GM12878 (cell line): ENCODE data around the gene WDFY3. TPM values are rescaled to one million over a fixed set of nuclear protein-coding genes. Genes with fewer than 3 reads are reported as not detected.

ENCODE experiments used
- ATAC-seq: fragments of 200-7000 bp; cut with Tn5 transposase; 3 replicates; pipeline ENCODE4 v1.9.1; 2020; ENCODE audit warnings: mild to moderate bottlenecking, moderate library complexity
- BruUV-seq: library from RNA; stranded (reverse); fragments of 400-500 nt; replicated peaks from 2 replicates; lab custom pipeline; 2021; lab: Mats Ljungman, UMichigan
- CTCF ChIA-PET: fragments of 300-600 bp; sonication (Branson Sonifier 250); formaldehyde crosslinking; extraction: SDS; loops from one replicate; lab custom pipeline; 2021; ENCODE audit warnings: inconsistent platforms; lab: Yijun Ruan, JAX
- POLR2A ChIA-PET: fragments of 350-600 bp; formaldehyde crosslinking; extraction: SDS; loops from one replicate; lab custom pipeline; 2021; ENCODE audit warnings: inconsistent platforms; lab: Charles Lee
- RAD21 ChIA-PET: fragments of 300-600 bp; sonication (Branson Sonifier 250); formaldehyde crosslinking; loops from one replicate; lab custom pipeline; 2023; ENCODE audit warnings: antibody characterized with exemption; ENCODE audit not compliant: unreplicated experiment; lab: Charles Lee
- SMC1A ChIA-PET: fragments of 300-600 bp; sonication (Branson Sonifier 250); formaldehyde crosslinking; loops from one replicate; lab custom pipeline; 2023; ENCODE audit not compliant: unreplicated experiment, uncharacterized antibody; lab: Charles Lee
- DNase-seq: peaks from one replicate; pipeline ENCODE4 v3.0.0-alpha.2; 2011; ENCODE audit warnings: low read depth, low spot score
- FAIRE-seq: peaks from 3 replicates; lab custom pipeline; 2011; peaks lifted over from hg19 to GRCh38; lab: Jason Lieb, UNC
- H2AFZ ChIP-seq: 2 replicates; pipeline ENCODE4 v1.6.0; 2011; ENCODE audit warnings: low read depth, low read length, control low read depth; ENCODE audit not compliant: control insufficient read depth
- H3K27ac ChIP-seq: 2 replicates; pipeline ENCODE4 v1.5.1; 2011; ENCODE audit warnings: control low read depth; ENCODE audit not compliant: control insufficient read depth, insufficient read depth
- H3K27me3 ChIP-seq, 2 experiments: replicated peaks in 1 of 2; 2 replicates each; pipeline versions ENCODE4 v1.6.0 to v1.6.1; 2011; ENCODE audit warnings: low read length in 1 of 2; ENCODE audit not compliant: control insufficient read depth in 2 of 2, insufficient read depth in 2 of 2
- H3K36me3 ChIP-seq, 2 experiments: 2 replicates each; pipeline ENCODE4 v1.5.1; 2011; ENCODE audit warnings: low read length in 1 of 2; ENCODE audit not compliant: control insufficient read depth in 2 of 2, insufficient read depth in 2 of 2
- H3K4me1 ChIP-seq: 2 replicates; pipeline ENCODE4 v1.6.1; 2011; ENCODE audit warnings: mild to moderate bottlenecking, low read length, moderate library complexity, mixed read lengths; ENCODE audit not compliant: control insufficient read depth, insufficient read depth
- H3K4me2 ChIP-seq: 2 replicates; pipeline ENCODE4 v1.6.0; 2011; ENCODE audit warnings: control low read depth; ENCODE audit not compliant: control insufficient read depth, insufficient read depth
- H3K4me3 ChIP-seq: fragments of 200-600 bp; sonication (generic); 2 replicates; pipeline ENCODE4 v1.5.1; 2016
- H3K79me2 ChIP-seq: 2 replicates; pipeline ENCODE4 v1.6.0; 2011; ENCODE audit warnings: low read length; ENCODE audit not compliant: control insufficient read depth, insufficient read depth
- H3K9ac ChIP-seq: 2 replicates; pipeline ENCODE4 v1.8.0; 2011; ENCODE audit warnings: low read length, control low read depth, mixed read lengths; ENCODE audit not compliant: control insufficient read depth, insufficient read depth
- H3K9me3 ChIP-seq: replicated peaks from 3 replicates; pipeline ENCODE4 v1.5.1; 2011; ENCODE audit warnings: mild to moderate bottlenecking, low read length; ENCODE audit not compliant: control insufficient read depth, insufficient read depth
- H4K20me1 ChIP-seq: 2 replicates; pipeline ENCODE4 v1.6.0; 2011; ENCODE audit not compliant: control insufficient read depth, insufficient read depth
- BHLHE40 ChIP-seq, 2 experiments: fragments of 450-650 bp in 1 of 2; IDR thresholded peaks; 2 replicates each; pipeline ENCODE4 v1.6.1; 2011 to 2017; ENCODE audit warnings: low read depth in 2 of 2, borderline replicate concordance in 1 of 2, improper control_type of control experiment in 1 of 2, low read length in 1 of 2, mild to moderate bottlenecking in 1 of 2
- CBX5 ChIP-seq: sonication (generic); IDR thresholded peaks from 2 replicates; pipeline ENCODE4 v1.6.1; 2016; ENCODE audit warnings: low read depth, moderate library complexity, mild to moderate bottlenecking, inconsistent platforms
- CHD1 ChIP-seq: IDR thresholded peaks from 2 replicates; pipeline ENCODE4 v1.6.1; 2012; ENCODE audit warnings: low read depth, low read length, improper control_type of control experiment
- DPF2 ChIP-seq: fragments of 450-650 bp; IDR thresholded peaks from 2 replicates; pipeline ENCODE4 v1.6.1; 2017; ENCODE audit warnings: mild to moderate bottlenecking
- EZH2 ChIP-seq: IDR thresholded peaks from 2 replicates; pipeline ENCODE4 v1.6.1; 2012; ENCODE audit warnings: low read depth, mild to moderate bottlenecking, control low read depth, inconsistent platforms, low read length, borderline replicate concordance; ENCODE audit not compliant: control insufficient read depth
- GATAD2B ChIP-seq: fragments of 450-650 bp; conservative IDR thresholded peaks from 2 replicates; pipeline ENCODE4 v1.6.1; 2017; ENCODE audit warnings: low read depth, mild to moderate bottlenecking, moderate library complexity
- HDGF ChIP-seq: fragments of 450-650 bp; IDR thresholded peaks from 2 replicates; pipeline ENCODE4 v1.6.1; 2016; ENCODE audit warnings: antibody characterized with exemption
- IKZF1 ChIP-seq: fragments of 450-650 bp; conservative IDR thresholded peaks from 2 replicates; pipeline ENCODE4 v1.6.1; 2017; ENCODE audit warnings: antibody characterized with exemption, mild to moderate bottlenecking
- IRF4 ChIP-seq: IDR thresholded peaks from 2 replicates; pipeline ENCODE4 v1.6.1; 2011; ENCODE audit warnings: low read depth, low read length
- JUNB ChIP-seq: IDR thresholded peaks from 2 replicates; pipeline ENCODE4 v1.6.1; 2016; ENCODE audit warnings: antibody characterized with exemption, mild to moderate bottlenecking
- KLF5 ChIP-seq: fragments of 450-650 bp; IDR thresholded peaks from 2 replicates; pipeline ENCODE4 v1.6.1; 2014; ENCODE audit warnings: mild to moderate bottlenecking; ENCODE audit not compliant: partially characterized antibody
- LARP7 ChIP-seq: fragments of 450-650 bp; IDR thresholded peaks from 2 replicates; pipeline ENCODE4 v1.6.1; 2017; ENCODE audit warnings: mild to moderate bottlenecking
- MTA3 ChIP-seq: IDR thresholded peaks from 2 replicates; pipeline ENCODE4 v1.6.1; 2012; ENCODE audit warnings: low read length, inconsistent platforms, borderline replicate concordance
- NBN ChIP-seq: fragments of 450-650 bp; IDR thresholded peaks from 2 replicates; pipeline ENCODE4 v1.6.1; 2016
- POLR2AphosphoS2 ChIP-seq: IDR thresholded peaks from 2 replicates; pipeline ENCODE4 v1.6.1; 2011; ENCODE audit warnings: low read depth, mild to moderate bottlenecking, low read length, improper control_type of control experiment, moderate library complexity
- SMC3 ChIP-seq: IDR thresholded peaks from 2 replicates; pipeline ENCODE4 v1.6.1; 2011; ENCODE audit warnings: low read length, improper control_type of control experiment, borderline replicate concordance
- SREBF1 ChIP-seq: IDR thresholded peaks from 2 replicates; pipeline ENCODE4 v1.6.1; 2012; ENCODE audit warnings: mild to moderate bottlenecking, low read length
- STAT1 ChIP-seq: fragments of 450-650 bp; conservative IDR thresholded peaks from 2 replicates; pipeline ENCODE4 v1.6.1; 2014; ENCODE audit warnings: antibody characterized with exemption, mild to moderate bottlenecking
- TARDBP ChIP-seq: IDR thresholded peaks from 2 replicates; pipeline ENCODE4 v1.6.1; 2016; ENCODE audit warnings: borderline replicate concordance
- TCF12 ChIP-seq: IDR thresholded peaks from 2 replicates; pipeline ENCODE4 v1.6.1; 2011; ENCODE audit warnings: low read depth, mild to moderate bottlenecking, low read length
- ZBED1 ChIP-seq: IDR thresholded peaks from 2 replicates; pipeline ENCODE4 v1.6.1; 2016; ENCODE audit warnings: borderline replicate concordance
- ZNF274 ChIP-seq: IDR thresholded peaks from one replicate; pipeline ENCODE4 v1.8.0; 2011; ENCODE audit not compliant: insufficient read length, insufficient read depth
- ZNF384 ChIP-seq: IDR thresholded peaks from 2 replicates; pipeline ENCODE4 v1.6.1; 2012; ENCODE audit warnings: low read depth, mild to moderate bottlenecking, low read length, improper control_type of control experiment, borderline replicate concordance
- WGBS: methylation state at CpG from one replicate; pipeline ENCODE4 v1.1.6; 2016; ENCODE audit warnings: low lambda C conversion rate; ENCODE audit not compliant: insufficient replicate concordance, insufficient coverage; ENCODE audit errors: missing lambda C conversion rate; 5-methylcytosine and 5-hydroxymethylcytosine counted together
- in situ Hi-C: fragments of 300-500 bp; cut with MboI; formaldehyde crosslinking; loops from 9 replicates; pipeline ENCODE4 v1.14.3; 2018; ENCODE audit warnings: mixed read lengths
- intact Hi-C: fragments of 100-400 bp; cut with micrococcal nuclease; formaldehyde crosslinking; loops from one replicate; pipeline ENCODE4 v1.14.2; 2022; ENCODE audit not compliant: unreplicated experiment
- polyA plus RNA-seq, 11 experiments: library from polyadenylated mRNA; depleted of rRNA in 4 of 11; unstranded in 6 of 11; stranded (reverse) in 5 of 11; fragments of >200 nt; fragmentation: Nextera tagmentation in 4 of 11; fragmentation: Illumina TruSeq in 1 of 11; extraction: Ambion mirVana in 4 of 11; extraction: Trizol in 1 of 11; gene quantifications; 1 replicate in 1 of 11; 2 replicates in 10 of 11; pipeline versions ENCODE4 v1.2.1 to v1.2.3, GENCODE V29; 2011 to 2016; ENCODE audit warnings: inconsistent platforms in 2 of 11, missing spikeins in 2 of 11, low read depth in 1 of 11
- total RNA-seq, 4 experiments: library from RNA; depleted of rRNA in 3 of 4; stranded (reverse); fragments of >200 nt in 3 of 4; fragmentation: Illumina TruSeq in 1 of 4; extraction: Trizol in 1 of 4; gene quantifications; 2 replicates each; pipeline versions ENCODE4 v1.2.1 to v1.2.3, GENCODE V29; 2013 to 2021
- TF ChIP-seq, protein P1 (sequence below): IDR thresholded peaks from 2 replicates; pipeline ENCODE4 v1.6.1; 2012; ENCODE audit warnings: low read depth, low read length, improper control_type of control experiment
- TF ChIP-seq, protein P2 (sequence below): IDR thresholded peaks from 2 replicates; pipeline ENCODE4 v1.6.1; 2012; ENCODE audit warnings: low read depth, low read length, improper control_type of control experiment

WDFY3 gene
- total and polyA plus RNA-seq, 10 of the 15 experiments (the other 5 are each of a cell fraction or from before 2014, with no cell fraction given), result 0.01 to 0.23 (median 0.12) TPM; not detected in 2

DNA sequence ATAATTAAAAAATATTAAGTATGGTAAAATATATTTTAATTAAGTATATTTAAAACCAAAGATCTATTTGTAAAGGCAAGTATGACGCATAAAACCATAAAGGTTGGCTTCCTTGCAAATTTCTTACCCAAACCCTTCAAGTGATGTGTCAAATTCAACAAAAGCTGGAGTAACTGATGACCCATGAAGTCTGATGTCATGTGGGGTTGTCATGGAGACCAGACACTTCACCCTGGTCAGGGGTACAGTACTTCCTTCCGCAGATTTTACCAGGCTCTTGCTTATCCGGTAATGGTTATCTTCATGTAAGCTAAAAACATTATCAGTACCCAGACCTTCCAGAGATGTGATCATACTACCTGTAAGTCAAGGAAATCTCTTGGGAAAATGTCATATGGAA, 170.1 kb downstream of the WDFY3 start (continued):
- TF ChIP-seq, protein P1, sequence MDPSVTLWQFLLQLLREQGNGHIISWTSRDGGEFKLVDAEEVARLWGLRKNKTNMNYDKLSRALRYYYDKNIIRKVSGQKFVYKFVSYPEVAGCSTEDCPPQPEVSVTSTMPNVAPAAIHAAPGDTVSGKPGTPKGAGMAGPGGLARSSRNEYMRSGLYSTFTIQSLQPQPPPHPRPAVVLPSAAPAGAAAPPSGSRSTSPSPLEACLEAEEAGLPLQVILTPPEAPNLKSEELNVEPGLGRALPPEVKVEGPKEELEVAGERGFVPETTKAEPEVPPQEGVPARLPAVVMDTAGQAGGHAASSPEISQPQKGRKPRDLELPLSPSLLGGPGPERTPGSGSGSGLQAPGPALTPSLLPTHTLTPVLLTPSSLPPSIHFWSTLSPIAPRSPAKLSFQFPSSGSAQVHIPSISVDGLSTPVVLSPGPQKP, result no peak
- TF ChIP-seq EZH2 (no peak), ZBED1 (no peak), SMC3 (no peak), MTA3 (no peak), IRF4 (no peak), ZNF274 (no peak), JUNB (no peak), GATAD2B (no peak), DPF2 (no peak), NBN (no peak), BHLHE40 (IDR thresholded peaks at IDR 0.05; ENCODE audit: borderline replicate concordance in 1 of 2, low read depth in 2 of 2, low read length in 1 of 2) (no peak), IKZF1 (no peak)

DNA sequence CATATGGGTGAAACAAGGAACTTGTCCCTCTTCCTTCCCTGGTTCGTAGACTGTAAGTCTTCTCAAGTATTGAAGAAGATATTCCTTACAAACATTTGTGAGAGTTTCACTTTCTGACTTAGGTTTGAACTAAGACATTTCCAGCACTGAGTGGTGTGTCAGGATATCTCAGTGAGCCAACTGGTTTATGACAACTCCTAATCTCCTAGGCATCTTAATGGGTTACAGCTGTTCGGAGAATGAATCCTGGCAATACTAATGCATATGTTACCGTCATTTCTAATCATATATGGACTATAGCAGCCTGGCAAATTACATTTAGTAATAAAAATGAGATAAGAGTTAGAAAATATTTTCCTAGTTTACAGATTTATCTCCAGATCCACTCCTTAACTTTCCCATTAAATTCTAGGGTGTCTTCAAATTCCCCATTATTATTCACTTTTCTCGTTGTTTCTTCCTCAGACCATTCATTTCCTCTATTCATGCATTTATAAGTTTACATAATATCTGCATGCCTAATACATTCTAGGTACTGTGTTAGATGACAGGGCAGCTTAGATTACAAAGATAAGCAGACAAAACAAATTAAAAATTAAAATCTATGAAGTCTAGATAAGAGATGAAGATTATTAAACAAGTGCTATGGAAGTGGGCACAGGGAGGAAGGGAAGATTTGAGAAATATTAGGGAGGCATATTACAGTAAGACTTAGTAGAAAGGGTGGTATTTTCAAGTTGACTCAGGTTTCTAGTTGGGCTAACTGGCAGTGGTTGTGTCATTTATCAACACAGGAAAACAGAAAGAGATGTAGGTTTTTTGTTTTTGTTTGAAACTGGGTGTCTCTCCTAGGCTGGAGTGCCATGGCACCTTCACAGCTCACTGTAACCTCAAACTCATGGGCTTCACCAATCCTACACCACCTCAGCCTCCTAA, 173.9 kb downstream of the WDFY3 start:
- no peaks in the 10 kb centered on the region for H3K27me3 ChIP-seq
- H4K20me1 ChIP-seq, result no peaks in the 10 kb centered on the region
- no peak overlapping the region for H3K4me3 ChIP-seq
- no peak overlapping the region for H3K9ac ChIP-seq
- POLR2A ChIA-PET, result no interaction called here
- no peak overlapping the region for H2AFZ ChIP-seq
- no peak for FAIRE-seq
- CTCF ChIA-PET, result interaction anchor here (1.0 kb wide), 1 partner anchor 37 kb away, joined by 4 read pairs; no protein-coding TSS in a partner anchor
- 25% methylated on average over 4 of the region's 4 CpGs for WGBS
- no peaks in the 10 kb centered on the region for H3K4me1 ChIP-seq
- H3K4me2 ChIP-seq, result no peak overlapping the region
- intact Hi-C loops, result no loop called here
- BruUV-seq, result no TSS peak
- no peaks in the 10 kb centered on the region for H3K9me3 ChIP-seq
- no peak overlapping the region for H3K27ac ChIP-seq
- ATAC-seq, result no peak
- SMC1A ChIA-PET, result no interaction called here
- no peak for DNase-seq
- no peaks in the 10 kb centered on the region for H3K79me2 ChIP-seq
- in situ Hi-C loops, result no loop called here
- RAD21 ChIA-PET, result no interaction called here
- H3K36me3 ChIP-seq, result no peaks in the 10 kb centered on the region
- TF ChIP-seq POLR2AphosphoS2 (no peak), TARDBP (no peak), LARP7 (no peak), SREBF1 (no peak), TCF12 (no peak), JUNB (no peak), STAT1 (no peak), CBX5 (no peak), KLF5 (no peak), CHD1 (no peak), ZNF384 (no peak), NBN (no peak), HDGF (no peak)
- TF ChIP-seq, protein P2, sequence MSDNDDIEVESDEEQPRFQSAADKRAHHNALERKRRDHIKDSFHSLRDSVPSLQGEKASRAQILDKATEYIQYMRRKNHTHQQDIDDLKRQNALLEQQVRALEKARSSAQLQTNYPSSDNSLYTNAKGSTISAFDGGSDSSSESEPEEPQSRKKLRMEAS, result no peak
